SK-N-SH (cell line): ENCODE measurements around the gene EVC. TPM values are rescaled to one million over a fixed set of nuclear protein-coding genes. Genes with fewer than 3 reads are reported as not detected.

ENCODE experiments used
- CTCF ChIA-PET: fragments of 300-600, 350-600 bp; formaldehyde crosslinking; extraction: SDS; loops from one replicate; lab custom pipeline; 2021; lab: Yijun Ruan, JAX
- POLR2A ChIA-PET: fragments of 350-600 bp; sonication (Branson Sonifier 250); formaldehyde crosslinking; extraction: SDS; loops from one replicate; lab custom pipeline; 2020; ENCODE audit warnings: antibody characterized with exemption, inconsistent platforms; lab: Yijun Ruan, JAX
- DNase-seq: peaks from one replicate; pipeline ENCODE4 v3.0.0; 2012
- H2AFZ ChIP-seq: fragments of 200-600 bp; sonication (generic); 2 replicates; pipeline ENCODE4 v1.8.1; 2016; ENCODE audit warnings: antibody characterized with exemption, mild to moderate bottlenecking, low read depth
- H3F3A ChIP-seq: fragments of 200-600 bp; sonication (generic); replicated peaks from 2 replicates; pipeline ENCODE3; 2016; ENCODE audit warnings: antibody characterized with exemption, mild to moderate bottlenecking; ENCODE audit not compliant: insufficient read depth
- H3K27ac ChIP-seq, 2 experiments: fragments of 200-500 bp in 1 of 2; fragments of 200-600 bp in 1 of 2; sonication (Bioruptor generic) in 1 of 2; sonication (generic), shearing (Covaris generic) in 1 of 2; 2 replicates each; pipeline versions ENCODE4 v1.5.1 to v1.6.1; 2014 to 2016; ENCODE audit warnings: low read depth in 2 of 2, inconsistent platforms in 1 of 2, low read length in 1 of 2, mild to moderate bottlenecking in 1 of 2, mixed read lengths in 1 of 2
- H3K27me3 ChIP-seq: fragments of 200-600 bp; sonication (generic), shearing (Covaris generic); 2 replicates; pipeline ENCODE4 v1.6.1; 2016; ENCODE audit warnings: mixed run types; ENCODE audit not compliant: insufficient read depth
- H3K36me3 ChIP-seq, 2 experiments: fragments of 200-500 bp in 1 of 2; fragments of 200-600 bp in 1 of 2; sonication (Bioruptor generic) in 1 of 2; sonication (generic) in 1 of 2; replicated peaks in 1 of 2; 2 replicates each; pipeline versions ENCODE3 to v1.5.1; 2014 to 2016; ENCODE audit warnings: low read length in 1 of 2, mild to moderate bottlenecking in 1 of 2; ENCODE audit not compliant: insufficient read depth in 2 of 2, control insufficient read depth in 1 of 2
- H3K4me1 ChIP-seq, 2 experiments: fragments of 200-500 bp in 1 of 2; fragments of 200-600 bp in 1 of 2; sonication (Bioruptor generic) in 1 of 2; sonication (generic), shearing (Covaris generic) in 1 of 2; 2 replicates each; pipeline versions ENCODE4 v1.5.1 to v1.6.1; 2014 to 2016; ENCODE audit warnings: low read depth in 1 of 2, low read length in 1 of 2, mixed run types in 1 of 2; ENCODE audit not compliant: insufficient read depth in 2 of 2, control insufficient read depth in 1 of 2
- H3K4me2 ChIP-seq: fragments of 200-600 bp; sonication (generic), shearing (Covaris generic); 2 replicates; pipeline ENCODE4 v1.6.1; 2017; ENCODE audit warnings: mixed run types
- H3K4me3 ChIP-seq, 2 experiments: fragments of 200-500 bp in 1 of 2; fragments of 200-600 bp in 1 of 2; sonication (Bioruptor generic) in 1 of 2; sonication (generic), shearing (Covaris generic) in 1 of 2; 2 replicates each; pipeline versions ENCODE4 v1.5.1 to v1.8.1; 2014 to 2016; ENCODE audit warnings: low read depth in 2 of 2, inconsistent platforms in 1 of 2, low read length in 1 of 2, mild to moderate bottlenecking in 1 of 2, mixed read lengths in 1 of 2, moderate library complexity in 1 of 2
- H3K79me2 ChIP-seq: fragments of 200-600 bp; sonication (generic); 2 replicates; pipeline ENCODE4 v1.8.1; 2017; ENCODE audit warnings: mild to moderate bottlenecking; ENCODE audit not compliant: insufficient read depth
- H3K9ac ChIP-seq: fragments of 200-600 bp; sonication (generic); 2 replicates; pipeline ENCODE4 v1.6.1; 2017; ENCODE audit warnings: mixed run types
- H3K9me2 ChIP-seq: fragments of 200-600 bp; sonication (generic); 2 replicates; pipeline ENCODE4 v1.6.1; 2017; ENCODE audit warnings: mixed run types
- H3K9me3 ChIP-seq: fragments of 200-600 bp; sonication (generic); 2 replicates; pipeline ENCODE4 v1.6.1; 2017; ENCODE audit warnings: mixed run types, mild to moderate bottlenecking, moderate library complexity
- H4K20me1 ChIP-seq: fragments of 200-600 bp; sonication (generic); 2 replicates; pipeline ENCODE4 v1.6.1; 2017; ENCODE audit warnings: mild to moderate bottlenecking, mixed run types; ENCODE audit not compliant: insufficient read depth
- FOSL2 ChIP-seq: IDR thresholded peaks from 2 replicates; pipeline ENCODE4 v1.4.0; 2012; ENCODE audit warnings: low read depth, mild to moderate bottlenecking, moderate library complexity, borderline replicate concordance
- JUND ChIP-seq: IDR thresholded peaks from 2 replicates; pipeline ENCODE4 v1.4.0; 2012
- RCOR1 ChIP-seq: fragments of 150-350 bp; IDR thresholded peaks from 2 replicates; pipeline ENCODE4 v1.6.1; 2017; ENCODE audit warnings: antibody characterized with exemption, low read length
- RFX5 ChIP-seq: IDR thresholded peaks from 2 replicates; pipeline ENCODE4 v1.6.1; 2012; ENCODE audit warnings: mild to moderate bottlenecking, improper control_type of control experiment, low read length
- RXRA ChIP-seq: IDR thresholded peaks from 2 replicates; pipeline ENCODE4 v1.4.0; 2012; ENCODE audit warnings: low read depth, mild to moderate bottlenecking, borderline replicate concordance
- TCF12 ChIP-seq: IDR thresholded peaks from 2 replicates; pipeline ENCODE4 v1.4.0; 2012
- WGBS: methylation state at CpG from one replicate; pipeline ENCODE4 v1.1.6; 2017; ENCODE audit warnings: low lambda C conversion rate; 5-methylcytosine and 5-hydroxymethylcytosine counted together
- polyA plus RNA-seq, 3 experiments: library from polyadenylated mRNA; depleted of rRNA; stranded (reverse); fragments of >200 nt; gene quantifications; 2 replicates each; pipeline ENCODE4 v1.2.3, GENCODE V29; 2012
- TF ChIP-seq, protein P1 (sequence below): IDR thresholded peaks from 2 replicates; pipeline ENCODE4 v1.4.0; 2012; ENCODE audit warnings: low read depth, borderline replicate concordance
- TF ChIP-seq, protein P2 (sequence below): fragments of 150-350 bp; IDR thresholded peaks from 2 replicates; pipeline ENCODE4 v1.6.1; 2016; ENCODE audit warnings: mild to moderate bottlenecking, low read depth, low read length
- TF ChIP-seq, protein P3 (sequence below): fragments of 200-600 bp; sonication (generic); IDR thresholded peaks from 2 replicates; pipeline ENCODE4 v1.6.1; 2017; ENCODE audit warnings: antibody characterized with exemption, mild to moderate bottlenecking, moderate library complexity

The EVC gene
- polyA plus RNA-seq, 1 of the 3 experiments (the other 2 are of a cell fraction), result 3.8 TPM

DNA sequence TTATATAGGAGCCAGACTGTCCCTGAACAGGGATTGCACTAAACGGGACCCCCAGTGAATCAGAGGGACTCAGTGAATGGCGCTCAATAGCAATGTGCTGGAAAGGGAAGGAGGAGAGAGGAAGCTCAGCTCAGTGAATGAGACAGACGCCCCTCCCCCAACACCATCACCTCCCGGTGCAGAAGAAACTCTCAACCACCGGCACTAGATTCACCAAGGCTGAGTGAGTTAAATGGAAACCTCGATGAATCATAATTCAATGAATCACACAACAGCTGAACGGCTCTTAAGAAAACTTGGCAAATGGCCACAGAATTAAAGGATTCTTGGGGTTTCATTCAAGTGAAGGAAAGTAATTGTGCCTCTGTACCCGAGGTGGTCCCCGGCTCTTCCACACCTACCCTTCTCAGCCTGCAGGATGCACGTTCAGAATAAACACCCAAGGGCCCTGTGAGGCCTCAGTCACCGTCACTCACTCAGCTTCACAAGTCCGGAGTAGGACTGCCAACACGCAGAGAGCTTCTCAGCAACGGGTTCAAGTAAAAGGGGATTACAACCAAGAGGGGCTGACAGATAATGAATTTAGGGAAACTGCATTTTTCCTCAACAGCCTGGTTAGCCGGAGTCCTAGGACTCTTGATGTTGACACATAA is 152.6 kb downstream of the EVC start:
- H3K79me2 ChIP-seq, result no peaks in the 10 kb centered on the region
- no peak overlapping the region for H3K4me3 ChIP-seq
- no peaks in the 10 kb centered on the region for H3K27me3 ChIP-seq
- no peaks in the 10 kb centered on the region for H3K9me2 ChIP-seq
- H4K20me1 ChIP-seq, result no peaks in the 10 kb centered on the region
- H3K4me2 ChIP-seq, result peak overlapping the region; percentile 42; the same call in 1 of the 2 replicates
- ChIA-PET POLR2A (interaction anchor here (1.1 kb wide), 1 partner anchor 9 kb away, joined by 4 read pairs; no protein-coding TSS in a partner anchor), CTCF (interaction anchor here (0.6 kb wide), 1 partner anchor 35 kb away, joined by 4 read pairs; no protein-coding TSS in a partner anchor)
- H2AFZ ChIP-seq, result no peak overlapping the region
- WGBS, result 32% methylated on average over 13 of the region's 15 CpGs
- no peaks in the 10 kb centered on the region for H3K9me3 ChIP-seq
- no peak for DNase-seq
- no peak overlapping the region for H3K9ac ChIP-seq
- TF ChIP-seq, protein P1, sequence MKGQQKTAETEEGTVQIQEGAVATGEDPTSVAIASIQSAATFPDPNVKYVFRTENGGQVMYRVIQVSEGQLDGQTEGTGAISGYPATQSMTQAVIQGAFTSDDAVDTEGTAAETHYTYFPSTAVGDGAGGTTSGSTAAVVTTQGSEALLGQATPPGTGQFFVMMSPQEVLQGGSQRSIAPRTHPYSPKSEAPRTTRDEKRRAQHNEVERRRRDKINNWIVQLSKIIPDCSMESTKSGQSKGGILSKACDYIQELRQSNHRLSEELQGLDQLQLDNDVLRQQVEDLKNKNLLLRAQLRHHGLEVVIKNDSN, result no peak
- TF ChIP-seq FOSL2, result peak; percentile 55; the same call in 1 of the 2 replicates
- no peak for TF ChIP-seq RCOR1
- no peak for TF ChIP-seq TCF12
- TF ChIP-seq RFX5, result no peak
- TF ChIP-seq, protein P2, sequence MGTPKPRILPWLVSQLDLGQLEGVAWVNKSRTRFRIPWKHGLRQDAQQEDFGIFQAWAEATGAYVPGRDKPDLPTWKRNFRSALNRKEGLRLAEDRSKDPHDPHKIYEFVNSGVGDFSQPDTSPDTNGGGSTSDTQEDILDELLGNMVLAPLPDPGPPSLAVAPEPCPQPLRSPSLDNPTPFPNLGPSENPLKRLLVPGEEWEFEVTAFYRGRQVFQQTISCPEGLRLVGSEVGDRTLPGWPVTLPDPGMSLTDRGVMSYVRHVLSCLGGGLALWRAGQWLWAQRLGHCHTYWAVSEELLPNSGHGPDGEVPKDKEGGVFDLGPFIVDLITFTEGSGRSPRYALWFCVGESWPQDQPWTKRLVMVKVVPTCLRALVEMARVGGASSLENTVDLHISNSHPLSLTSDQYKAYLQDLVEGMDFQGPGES, result no peak
- peak; percentile 27; the same call in 1 of the 2 replicates for TF ChIP-seq JUND
- TF ChIP-seq, protein P3, sequence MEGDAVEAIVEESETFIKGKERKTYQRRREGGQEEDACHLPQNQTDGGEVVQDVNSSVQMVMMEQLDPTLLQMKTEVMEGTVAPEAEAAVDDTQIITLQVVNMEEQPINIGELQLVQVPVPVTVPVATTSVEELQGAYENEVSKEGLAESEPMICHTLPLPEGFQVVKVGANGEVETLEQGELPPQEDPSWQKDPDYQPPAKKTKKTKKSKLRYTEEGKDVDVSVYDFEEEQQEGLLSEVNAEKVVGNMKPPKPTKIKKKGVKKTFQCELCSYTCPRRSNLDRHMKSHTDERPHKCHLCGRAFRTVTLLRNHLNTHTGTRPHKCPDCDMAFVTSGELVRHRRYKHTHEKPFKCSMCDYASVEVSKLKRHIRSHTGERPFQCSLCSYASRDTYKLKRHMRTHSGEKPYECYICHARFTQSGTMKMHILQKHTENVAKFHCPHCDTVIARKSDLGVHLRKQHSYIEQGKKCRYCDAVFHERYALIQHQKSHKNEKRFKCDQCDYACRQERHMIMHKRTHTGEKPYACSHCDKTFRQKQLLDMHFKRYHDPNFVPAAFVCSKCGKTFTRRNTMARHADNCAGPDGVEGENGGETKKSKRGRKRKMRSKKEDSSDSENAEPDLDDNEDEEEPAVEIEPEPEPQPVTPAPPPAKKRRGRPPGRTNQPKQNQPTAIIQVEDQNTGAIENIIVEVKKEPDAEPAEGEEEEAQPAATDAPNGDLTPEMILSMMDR, result no peak
- TF ChIP-seq RXRA, result no peak
- no peaks in the 10 kb centered on the region for H3K36me3 ChIP-seq
- no peak overlapping the region for H3K27ac ChIP-seq
- no peaks in the 10 kb centered on the region for H3F3A ChIP-seq
- peaks cover 0 to 3% of the 10 kb centered on the region in 2 experiments; a peak in 1 of 4 replicates for H3K4me1 ChIP-seq

Other genes with a start within 250 kb of the EVC start
- gene EVC2, start 2.6 kb upstream of the EVC start, polyA plus RNA-seq (2012; rRNA removed), result not detected in 2 replicates
- gene CRMP1, start 181.9 kb downstream of the EVC start, polyA plus RNA-seq (2012; rRNA removed), result 3.4 and 7.8 TPM in 2 replicates